GM12875 (cell line): Measurements from ENCODE around the gene CACNA2D3.

Experiments
- H3K4me3 ChIP-seq: one replicate; pipeline ENCODE4 v1.5.1; 2011; ENCODE audit warnings: low read depth, low read length, control low read depth
- CTCF ChIP-seq: IDR thresholded peaks from 2 replicates; pipeline ENCODE4 v1.5.1; 2011; ENCODE audit warnings: low read depth, mild to moderate bottlenecking, control low read depth, inconsistent platforms, low read length, moderate library complexity, borderline replicate concordance; ENCODE audit not compliant: insufficient read depth

Gene CACNA2D3

GRCh38 chr3:54168451-54168850 lies 46.1 kb downstream of the CACNA2D3 start:
- no peak for TF ChIP-seq CTCF
- H3K4me3 ChIP-seq: no peak overlapping the region

- no peak for TF ChIP-seq CTCF
- H3K4me3 ChIP-seq: no peak overlapping the region
Measured at GRCh38 chr3:54169524-54169923, 47.2 kb downstream of the CACNA2D3 start.

DNA sequence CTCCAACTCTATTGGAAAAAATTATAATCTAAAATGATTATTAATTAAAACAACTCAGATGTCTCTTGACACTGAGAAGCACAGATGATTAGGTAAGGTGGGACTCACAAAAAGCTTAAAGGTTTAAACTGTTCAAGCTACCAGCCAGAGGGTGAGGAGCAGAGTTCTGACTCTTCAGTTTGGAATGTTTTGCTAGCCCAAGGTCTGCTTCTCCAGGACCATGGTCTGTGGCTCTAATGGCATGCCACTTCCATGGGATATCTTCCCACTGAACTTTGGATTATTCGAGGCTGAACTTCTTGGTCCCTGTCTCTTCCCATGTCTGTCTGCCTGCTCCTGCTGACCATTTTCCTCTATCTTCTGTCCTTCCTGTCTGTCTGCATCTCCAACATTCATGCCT lies 49.2 kb downstream of the CACNA2D3 start:
- no peak overlapping the region for H3K4me3 ChIP-seq
- no peak for TF ChIP-seq CTCF

DNA sequence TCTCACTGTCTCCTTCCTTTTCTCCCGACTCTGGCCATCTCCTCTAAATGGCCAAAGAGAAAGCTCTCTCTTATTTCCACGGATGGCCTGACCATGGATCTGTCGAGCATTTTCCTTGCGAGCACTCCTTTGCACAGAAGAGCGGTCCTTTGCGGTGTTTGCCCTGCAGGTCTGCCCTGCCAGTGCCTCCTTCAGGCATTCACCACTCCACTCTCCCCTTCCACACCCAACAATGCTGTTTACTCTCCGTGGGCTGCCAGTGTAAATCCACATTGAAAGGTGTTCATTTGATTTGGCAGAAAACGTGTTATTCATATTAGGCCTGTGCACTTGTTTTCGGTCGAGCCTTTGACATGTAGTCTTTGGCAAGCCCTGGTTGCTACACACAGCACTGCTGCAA lies 49.6 kb downstream of the CACNA2D3 start:
- no peak for TF ChIP-seq CTCF
- H3K4me3 ChIP-seq: no peak overlapping the region

DNA sequence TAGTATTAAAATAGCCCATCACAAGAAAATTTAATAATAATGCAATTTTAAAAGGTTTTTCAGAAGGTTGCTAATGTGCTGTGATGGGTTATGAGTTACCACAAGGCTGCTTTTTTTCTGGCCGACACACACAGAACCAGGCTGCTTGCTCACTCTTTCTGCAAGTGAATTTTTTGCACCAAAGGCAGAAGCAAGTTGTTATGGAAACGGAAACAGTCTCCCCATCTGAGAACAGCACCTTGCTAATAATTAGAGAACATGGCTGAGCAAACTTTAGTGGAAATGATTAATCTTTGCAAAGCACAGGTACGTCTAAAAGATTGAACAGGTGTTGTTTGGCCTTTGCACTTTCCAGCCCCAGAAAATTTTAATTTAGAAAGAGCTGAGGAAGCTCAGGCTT lies 51.0 kb downstream of the CACNA2D3 start:
- no peak overlapping the region for H3K4me3 ChIP-seq

DNA sequence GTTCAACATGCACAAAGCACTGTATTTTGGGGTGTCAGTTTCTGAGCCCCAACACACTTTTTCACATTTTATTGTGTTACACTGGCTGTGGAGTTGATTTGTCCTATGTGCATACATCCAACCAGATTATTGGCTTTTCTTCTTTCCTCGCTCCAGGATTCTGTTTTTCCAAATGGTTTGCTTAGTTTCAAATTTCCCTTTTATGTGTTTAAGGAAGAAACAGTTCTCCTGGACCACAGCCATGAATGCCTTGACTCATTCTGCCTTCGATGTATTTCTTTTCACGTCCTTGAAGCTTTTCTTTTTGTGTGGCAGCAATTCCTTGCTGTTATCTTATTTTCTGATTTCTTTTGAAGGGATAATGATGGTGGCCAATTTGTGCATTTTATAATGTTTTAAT lies 53.8 kb downstream of the CACNA2D3 start:
- H3K4me3 ChIP-seq: no peak overlapping the region
- no peak for TF ChIP-seq CTCF

More for the DNA sequence above, 51.0 kb downstream of the CACNA2D3 start:
- TF ChIP-seq CTCF: no peak

- no peak overlapping the region for H3K4me3 ChIP-seq
- TF ChIP-seq CTCF: no peak
Measured at GRCh38 chr3:54177816-54178215, 55.5 kb downstream of the CACNA2D3 start.
